Aorta (tissue), 5 donors: Measurements from ENCODE around the gene ST6GALNAC2. TPM values are rescaled to one million over a fixed set of nuclear protein-coding genes. Genes with fewer than 3 reads are reported as not detected.

ENCODE experiments used
- ATAC-seq: fragments of 200-7000 bp; cut with Tn5 transposase; one replicate; pipeline ENCODE4 v1.9.1; 2022; ENCODE audit warnings: moderate library complexity; ENCODE audit not compliant: low FRiP score
- DNase-seq, 2 donors: peaks; one replicate each; pipeline ENCODE4 v3.0.0-alpha.2; 2020
- H3K27ac ChIP-seq, 2 donors: one replicate each; pipeline ENCODE4 v1.5.1; 2013; ENCODE audit warnings: low read length in 2 of 2, mild to moderate bottlenecking in 2 of 2, moderate library complexity in 2 of 2, control low read depth in 1 of 2, inconsistent platforms in 1 of 2, low read depth in 1 of 2
- H3K27me3 ChIP-seq, 2 donors: one replicate each; pipeline ENCODE4 v1.6.1; 2013; ENCODE audit warnings: control low read depth in 1 of 2, low read length in 1 of 2, mild to moderate bottlenecking in 1 of 2, moderate library complexity in 1 of 2; ENCODE audit not compliant: insufficient read depth in 2 of 2, control insufficient read depth in 1 of 2
- H3K36me3 ChIP-seq, 2 donors: one replicate each; pipeline ENCODE4 v1.6.1; 2013; ENCODE audit warnings: control low read depth in 1 of 2, low read length in 1 of 2, mild to moderate bottlenecking in 1 of 2; ENCODE audit not compliant: insufficient read depth in 2 of 2, control insufficient read depth in 1 of 2
- H3K4me1 ChIP-seq, 2 donors: one replicate each; pipeline ENCODE4 v1.6.1; 2013; ENCODE audit warnings: low read length in 2 of 2, control low read depth in 1 of 2, mild to moderate bottlenecking in 1 of 2, moderate library complexity in 1 of 2; ENCODE audit not compliant: insufficient read depth in 2 of 2, control insufficient read depth in 1 of 2
- H3K4me3 ChIP-seq, 2 donors: one replicate each; pipeline ENCODE4 v1.5.1; 2013; ENCODE audit warnings: low read length in 2 of 2, control low read depth in 1 of 2, mild to moderate bottlenecking in 1 of 2
- H3K9me3 ChIP-seq: one replicate; pipeline ENCODE4 v1.6.1; 2013; ENCODE audit warnings: mild to moderate bottlenecking, low read length; ENCODE audit not compliant: control insufficient read depth
- WGBS, 2 donors: extraction: QIAGEN DNeasy Blood & Tissue Kit; methylation state at CpG; one replicate each; pipeline ENCODE4 v1.1.7; 2013; 5-methylcytosine and 5-hydroxymethylcytosine counted together
- intact Hi-C, 2 donors: fragments of 100-400 bp; cut with DNase I; formaldehyde crosslinking; loops; one replicate each; pipeline versions ENCODE4 v1.14.2 to v1.15.0; 2022
- polyA plus RNA-seq, 2 donors: library from polyadenylated mRNA; stranded (reverse); fragments of 200-250 nt; gene quantifications; one replicate each; pipeline ENCODE4 v1.2.3, GENCODE V29; 2013
- total RNA-seq, 2 donors: library from RNA; stranded (reverse); fragmentation: NEBNext Ultra II Directional; extraction: Animal tissue kit (Norgen Biotek cat#: 25700); gene quantifications; one replicate each; pipeline ENCODE4 v1.2.1, GENCODE V29; 2021
- donor health status: healthy with polysubstance abuse.
- donor health status: Bipolar disorder and iron deficiency.
- donor health status: DM: no; HTN: no; CAD: no.
- donor health status: DM: no; HTN: no; CAD: no.
- donor health status: DM: yes; HTN: yes; CAD: no.

Gene ST6GALNAC2
- total and polyA plus RNA-seq, 4 donors = 2.0 to 7.6 (median 2.5) TPM; not detected in 1

DNA sequence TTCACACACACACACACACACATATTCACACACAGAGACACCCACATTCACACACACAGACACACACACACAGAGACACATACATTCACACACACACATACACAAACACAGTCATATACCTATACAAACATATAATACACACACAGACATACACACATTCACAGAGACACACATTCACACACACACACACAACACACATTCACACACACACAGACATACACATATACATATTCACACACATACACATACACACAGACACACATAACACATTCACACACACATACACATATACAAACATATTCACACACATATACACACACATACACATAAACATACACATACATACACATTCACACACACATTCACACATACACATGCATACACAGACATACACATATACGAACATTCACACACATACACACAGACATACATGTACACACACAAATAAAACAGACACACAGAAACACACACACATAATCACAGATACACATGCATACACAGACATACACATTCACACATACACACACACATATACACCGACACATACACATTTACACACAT is 37.9 kb downstream of the ST6GALNAC2 start:
- no peaks in the 10 kb centered on the region for H3K4me1 ChIP-seq
- WGBS, 2 donors = 78 to 83% methylated on average over 2 of the region's 2 CpGs

DNA sequence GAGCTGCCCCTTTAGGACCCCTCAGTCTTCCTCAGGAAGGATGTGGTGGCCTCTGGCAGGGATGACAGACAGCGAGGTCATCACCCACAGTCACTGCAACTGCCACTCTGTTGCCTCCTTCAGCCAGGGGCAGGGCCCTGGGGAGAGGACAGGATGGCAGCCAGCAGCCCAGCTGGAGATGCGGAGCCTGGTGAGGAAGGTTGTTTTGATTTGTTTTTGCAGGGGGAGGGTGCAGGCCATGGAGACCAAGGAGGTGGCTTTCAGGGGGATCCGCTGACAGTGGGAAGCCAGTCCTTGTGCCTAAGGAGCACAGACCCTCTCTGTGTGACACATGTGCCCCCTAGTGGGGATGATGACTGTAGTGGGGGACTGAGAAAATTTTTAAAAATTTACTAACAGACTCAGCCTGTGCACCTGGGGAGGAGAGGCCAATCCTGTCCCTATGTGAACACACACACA is 38.4 kb downstream of the ST6GALNAC2 start:
- no peak overlapping the region for H3K27ac ChIP-seq
- no peak for DNase-seq

More for the DNA sequence above, 37.9 kb downstream of the ST6GALNAC2 start:
- no peak for DNase-seq
- no peak overlapping the region for H3K27ac ChIP-seq
- H3K36me3 ChIP-seq = no peaks in the 10 kb centered on the region
- intact Hi-C loops = loop anchor here in 1 of 2 donors (1.0 kb wide), 1 partner anchor 24 kb away; no protein-coding TSS in a partner anchor
- no peaks in the 10 kb centered on the region for H3K9me3 ChIP-seq
- H3K4me3 ChIP-seq = no peak overlapping the region
- no peaks in the 10 kb centered on the region for H3K27me3 ChIP-seq
- no peak for ATAC-seq

GRCh38 chr17:76546556-76547182 is 39.0 kb downstream of the ST6GALNAC2 start:
- Histone ChIP-seq H3K9me3 (no peaks in the 10 kb centered on the region), H3K36me3 (no peaks in the 10 kb centered on the region), H3K27ac (no peak overlapping the region), H3K4me1 (no peaks in the 10 kb centered on the region), H3K27me3 (no peaks in the 10 kb centered on the region), H3K4me3 (no peak overlapping the region)
- 74 to 80% methylated on average over 11 of the region's 11 CpGs for WGBS, 2 donors
- intact Hi-C loops = loop anchor here in 1 of 2 donors (1.0 kb wide), 1 partner anchor 23 kb away; no protein-coding TSS in a partner anchor
- DNase-seq = no peak
- ATAC-seq = no peak

More for the DNA sequence above, 38.4 kb downstream of the ST6GALNAC2 start:
- H3K4me1 ChIP-seq = no peaks in the 10 kb centered on the region
- 38 to 40% methylated on average over 3 of the region's 3 CpGs for WGBS, 2 donors
- H3K36me3 ChIP-seq = no peaks in the 10 kb centered on the region
- H3K4me3 ChIP-seq = no peak overlapping the region
- ATAC-seq = peak; percentile 69
- intact Hi-C loops = loop anchor here in 1 of 2 donors (1.0 kb wide), 1 partner anchor 24 kb away; no protein-coding TSS in a partner anchor
- H3K9me3 ChIP-seq = no peaks in the 10 kb centered on the region
- no peaks in the 10 kb centered on the region for H3K27me3 ChIP-seq

DNA sequence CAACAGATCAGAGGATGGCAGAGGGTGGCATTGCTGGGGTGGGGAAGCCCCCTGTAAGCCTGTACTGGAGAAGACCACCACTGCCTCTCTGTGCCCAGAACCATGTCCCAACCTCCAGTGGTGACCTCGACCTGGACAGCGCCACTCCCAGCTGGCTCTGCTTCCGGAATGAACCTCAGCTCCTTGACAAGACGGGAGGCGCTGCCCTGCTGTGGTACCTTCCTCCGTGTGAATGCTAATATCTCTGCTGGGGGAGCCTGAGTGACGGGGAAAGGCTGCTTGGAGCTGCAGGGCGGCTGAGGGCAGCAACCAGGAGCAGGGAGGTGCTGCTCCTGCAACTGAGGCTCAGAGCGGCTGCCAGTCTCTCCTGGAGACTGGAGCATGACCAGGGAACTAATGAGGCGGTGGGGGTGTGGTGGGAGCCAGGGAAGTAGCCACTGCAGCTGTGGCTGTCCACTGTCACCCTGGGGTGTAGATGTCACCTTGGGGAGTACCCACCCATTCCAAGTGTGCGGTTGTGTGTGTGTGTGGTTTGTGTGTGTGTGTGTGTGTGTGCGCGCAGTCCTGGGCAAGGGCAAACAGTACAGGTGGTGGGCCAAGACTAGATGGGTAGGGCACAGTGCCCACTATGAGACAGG is 39.6 kb downstream of the ST6GALNAC2 start:
- H3K27me3 ChIP-seq = no peaks in the 10 kb centered on the region
- H3K4me3 ChIP-seq = no peak overlapping the region
- no peaks in the 10 kb centered on the region for H3K9me3 ChIP-seq
- no peaks in the 10 kb centered on the region for H3K36me3 ChIP-seq
- intact Hi-C loops = no loop called here
- ATAC-seq (no peak), DNase-seq (no peak)
- 73 to 77% methylated on average over 13 of the region's 13 CpGs for WGBS, 2 donors
- no peak overlapping the region for H3K27ac ChIP-seq
- H3K4me1 ChIP-seq = no peaks in the 10 kb centered on the region

GRCh38 chr17:76544546-76545365 is 40.9 kb downstream of the ST6GALNAC2 start:
- Histone ChIP-seq H3K4me3 (no peak overlapping the region), H3K4me1 (no peaks in the 10 kb centered on the region), H3K27me3 (no peaks in the 10 kb centered on the region), H3K36me3 (no peaks in the 10 kb centered on the region), H3K27ac (no peak overlapping the region), H3K9me3 (no peaks in the 10 kb centered on the region)
- DNase-seq (no peak), ATAC-seq (no peak)
- intact Hi-C loops = no loop called here
- 55 to 56% methylated on average over 23 to 24 of the region's 24 CpGs for WGBS, 2 donors

- WGBS, 2 donors = 42 to 47% methylated on average over 22 of the region's 22 CpGs
- intact Hi-C loops = no loop called here
- Histone ChIP-seq H3K36me3 (no peaks in the 10 kb centered on the region), H3K27ac (no peak overlapping the region), H3K4me3 (no peak overlapping the region), H3K27me3 (no peaks in the 10 kb centered on the region), H3K4me1 (no peaks in the 10 kb centered on the region), H3K9me3 (no peaks in the 10 kb centered on the region)
- DNase-seq = peak; percentile 44 to 59
- ATAC-seq = no peak
Measured at GRCh38 chr17:76543826-76544545, 41.7 kb downstream of the ST6GALNAC2 start.

GRCh38 chr17:76543482-76543825 is 42.2 kb downstream of the ST6GALNAC2 start:
- 82 to 86% methylated on average over 6 of the region's 6 CpGs for WGBS, 2 donors
- no peak overlapping the region for H3K27ac ChIP-seq

DNA sequence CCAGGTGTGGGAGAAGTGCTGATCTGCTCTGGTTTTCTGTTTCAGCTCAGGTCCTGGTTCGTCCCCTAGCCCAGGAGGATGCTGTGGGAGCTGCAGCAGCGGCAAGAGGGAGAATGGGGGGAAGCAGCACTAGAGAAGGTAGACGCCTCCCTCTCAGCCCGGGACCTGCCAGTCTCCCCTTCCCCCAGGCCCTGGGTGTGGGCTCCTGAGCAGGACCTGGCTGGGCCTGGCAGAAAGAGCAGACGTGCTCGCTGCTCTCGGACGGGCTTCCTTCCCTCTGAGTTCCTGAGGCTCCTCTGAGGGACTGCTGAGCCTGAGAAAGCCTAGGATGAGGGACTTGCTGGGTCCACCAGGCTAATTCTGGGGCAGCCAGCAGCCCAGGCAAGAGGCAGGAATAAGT is 42.7 kb downstream of the ST6GALNAC2 start:
- intact Hi-C loops = no loop called here
- 77 to 86% methylated on average over 8 of the region's 8 CpGs for WGBS, 2 donors
- no peak for ATAC-seq
- Histone ChIP-seq H3K4me3 (no peak overlapping the region), H3K9me3 (no peaks in the 10 kb centered on the region), H3K27me3 (no peaks in the 10 kb centered on the region), H3K36me3 (no peaks in the 10 kb centered on the region), H3K27ac (no peak overlapping the region), H3K4me1 (no peaks in the 10 kb centered on the region)
- no peak for DNase-seq

More at GRCh38 chr17:76543482-76543825, 42.2 kb downstream of the ST6GALNAC2 start:
- DNase-seq (peak in 1 of 2 donors; percentile 59), ATAC-seq (no peak)
- Histone ChIP-seq H3K36me3 (no peaks in the 10 kb centered on the region), H3K9me3 (no peaks in the 10 kb centered on the region), H3K4me1 (no peaks in the 10 kb centered on the region), H3K4me3 (no peak overlapping the region), H3K27me3 (no peaks in the 10 kb centered on the region)
- intact Hi-C loops = no loop called here
